ENCODE data around the gene CACNA2D3.

CACNA2D3 gene

GRCh38 chr3:54127499-54128056, 5.2 kb downstream of the CACNA2D3 start:
- no peak for DNase-seq

- no peak for DNase-seq
These were observed 8.8 kb downstream of the CACNA2D3 start for GRCh38 chr3:54131026-54131605.

GRCh38 chr3:54131890-54132289, 9.5 kb downstream of the CACNA2D3 start:
- DNase-seq: no peak

- no peak for DNase-seq
These were observed 10.3 kb downstream of the CACNA2D3 start for GRCh38 chr3:54132685-54133084.

- no peak for DNase-seq
These were observed 10.8 kb downstream of the CACNA2D3 start for GRCh38 chr3:54133196-54133595.

GRCh38 chr3:54134155-54134554, 11.8 kb downstream of the CACNA2D3 start:
- DNase-seq: no peak

- DNase-seq: no peak
These were observed 12.4 kb downstream of the CACNA2D3 start for GRCh38 chr3:54134713-54135112.

- DNase-seq: no peak
These were observed 15.0 kb downstream of the CACNA2D3 start for GRCh38 chr3:54137311-54137710.

- DNase-seq: no peak
These were observed 16.7 kb downstream of the CACNA2D3 start for GRCh38 chr3:54138937-54139547.

- DNase-seq: no peak
These were observed 17.3 kb downstream of the CACNA2D3 start for GRCh38 chr3:54139630-54140029.

GRCh38 chr3:54144284-54144683, 21.9 kb downstream of the CACNA2D3 start:
- no peak for DNase-seq

GRCh38 chr3:54146506-54147239, 24.3 kb downstream of the CACNA2D3 start:
- DNase-seq: no peak

GRCh38 chr3:54150864-54151467, 28.6 kb downstream of the CACNA2D3 start:
- DNase-seq: no peak

- DNase-seq: no peak
These were observed 31.1 kb downstream of the CACNA2D3 start for GRCh38 chr3:54153477-54153876.

- DNase-seq: no peak
These were observed 35.5 kb downstream of the CACNA2D3 start for GRCh38 chr3:54157860-54158259.

GRCh38 chr3:54159917-54160316, 37.6 kb downstream of the CACNA2D3 start:
- no peak for DNase-seq

GRCh38 chr3:54163441-54163840, 41.1 kb downstream of the CACNA2D3 start:
- DNase-seq: no peak

GRCh38 chr3:54164192-54164975, 42.0 kb downstream of the CACNA2D3 start:
- DNase-seq: no peak

- no peak for DNase-seq
These were observed 43.5 kb downstream of the CACNA2D3 start for GRCh38 chr3:54165865-54166264.

GRCh38 chr3:54167999-54168398, 45.6 kb downstream of the CACNA2D3 start:
- DNase-seq: no peak

- DNase-seq: no peak
These were observed 46.1 kb downstream of the CACNA2D3 start for GRCh38 chr3:54168451-54168850.

- no peak for DNase-seq
These were observed 47.2 kb downstream of the CACNA2D3 start for GRCh38 chr3:54169524-54169923.

- DNase-seq: no peak
These were observed 49.2 kb downstream of the CACNA2D3 start for GRCh38 chr3:54171509-54171908.
